K562 (cell line): ENCODE results near the gene EXOSC9. TPM values are rescaled to one million over a fixed set of nuclear protein-coding genes. Genes with fewer than 3 reads are reported as not detected.
A peak's percentile ranks its signal among the peaks of the same experiment; 100 is the strongest.

Experiments
- ARNT ChIP-seq, 2 experiments: fragments of 450-650 bp; IDR thresholded peaks; 2 replicates each; pipeline ENCODE4 v1.6.1; 2016; ENCODE audit warnings: mild to moderate bottlenecking in 1 of 2
- CBFA2T2 ChIP-seq: fragments of 450-650 bp; conservative IDR thresholded peaks from 2 replicates; pipeline ENCODE4 v1.6.1; 2017; ENCODE audit warnings: mild to moderate bottlenecking
- CEBPB ChIP-seq: fragments of 450-650 bp; IDR thresholded peaks from 2 replicates; pipeline ENCODE4 v1.6.1; 2016; ENCODE audit warnings: missing genetic modification characterization, missing compliant biosample characterization
- KAT2B ChIP-seq: IDR thresholded peaks from one replicate; pipeline ENCODE4 v1.6.1; 2012; ENCODE audit warnings: low read depth, mild to moderate bottlenecking, control low read depth, inconsistent platforms, low read length, moderate library complexity
- MNT ChIP-seq, 2 experiments: fragments of 450-650 bp; conservative IDR thresholded peaks; 2 replicates each; pipeline ENCODE4 v1.6.1; 2017; ENCODE audit warnings: mild to moderate bottlenecking in 2 of 2, moderate library complexity in 2 of 2
- MTA1 ChIP-seq: fragments of 450-650 bp; IDR thresholded peaks from 2 replicates; pipeline ENCODE4 v1.6.1; 2017; ENCODE audit warnings: borderline replicate concordance
- MTA3 ChIP-seq: fragments of 450-650 bp; formaldehyde crosslinking; IDR thresholded peaks from 2 replicates; pipeline ENCODE4 v1.6.1; 2017; ENCODE audit warnings: mild to moderate bottlenecking, borderline replicate concordance
- PML ChIP-seq: IDR thresholded peaks from 2 replicates; pipeline ENCODE4 v1.6.1; 2012; ENCODE audit warnings: low read length, inconsistent platforms
- RBM15 ChIP-seq: fragments of 200-400 bp; formaldehyde crosslinking; IDR thresholded peaks from 2 replicates; pipeline ENCODE4 v1.6.1; 2018; ENCODE audit warnings: mild to moderate bottlenecking, low read length, moderate library complexity; ENCODE audit not compliant: insufficient read depth
- RCOR1 ChIP-seq, 2 experiments: IDR thresholded peaks; 2 replicates each; pipeline ENCODE4 v1.6.1; 2012; ENCODE audit warnings: low read depth in 2 of 2, low read length in 2 of 2, borderline replicate concordance in 1 of 2, improper control_type of control experiment in 1 of 2
- SRSF9 ChIP-seq: fragments of 200-400 bp; formaldehyde crosslinking; IDR thresholded peaks from 2 replicates; pipeline ENCODE4 v1.6.1; 2017; ENCODE audit warnings: low read depth, low read length, borderline replicate concordance
- STAT5A ChIP-seq: IDR thresholded peaks from 2 replicates; pipeline ENCODE4 v1.6.1; 2012; ENCODE audit warnings: low read length, inconsistent platforms, borderline replicate concordance
- STAT5B ChIP-seq: fragments of 250-450 bp; sonication (Bioruptor Pico); IDR thresholded peaks from 2 replicates; pipeline ENCODE4 v1.8.0; 2021; ENCODE audit warnings: mild to moderate bottlenecking, inconsistent platforms
- TCF3 ChIP-seq: sonication (generic); formaldehyde crosslinking; IDR thresholded peaks from 2 replicates; pipeline ENCODE4 v1.4.0; 2020; ENCODE audit warnings: mild to moderate bottlenecking, missing genetic modification reagents
- ZFX ChIP-seq: sonication (generic); formaldehyde crosslinking; IDR thresholded peaks from 2 replicates; pipeline ENCODE4 v1.8.0; 2022; ENCODE audit warnings: mild to moderate bottlenecking, missing genetic modification reagents, moderate library complexity
- ZNF217 ChIP-seq: sonication (generic); formaldehyde crosslinking; IDR thresholded peaks from 2 replicates; pipeline ENCODE4 v1.8.0; 2022; ENCODE audit warnings: mild to moderate bottlenecking, missing genetic modification reagents
- ZNF395 ChIP-seq: fragments of 200-800 bp; sonication (Bioruptor generic); IDR thresholded peaks from 2 replicates; pipeline ENCODE4 v1.6.1; 2017; ENCODE audit warnings: missing genetic modification characterization, missing compliant biosample characterization
- ZNF644 ChIP-seq: fragments of 200-800 bp; sonication (Bioruptor generic); IDR thresholded peaks from 2 replicates; pipeline ENCODE4 v1.6.1; 2016; ENCODE audit warnings: low read depth, missing genetic modification characterization, missing compliant biosample characterization
- polyA plus RNA-seq, 8 experiments: library from polyadenylated mRNA; depleted of rRNA in 4 of 8; stranded (reverse) in 5 of 8; unstranded in 3 of 8; fragments of >200 nt; fragmentation: Nextera tagmentation in 2 of 8; fragmentation: Illumina TruSeq in 1 of 8; extraction: Ambion mirVana in 2 of 8; extraction: Trizol in 1 of 8; gene quantifications; 2 replicates each; pipeline versions ENCODE4 v1.2.1 to v1.2.3, GENCODE V29; 2011 to 2014; ENCODE audit warnings: inconsistent platforms in 1 of 8, missing spikeins in 1 of 8
- total RNA-seq, 7 experiments: library from RNA; depleted of rRNA in 6 of 7; stranded (reverse); fragments of >200 nt in 6 of 7; fragmentation: Illumina TruSeq in 2 of 7; extraction: Trizol in 2 of 7; gene quantifications; 2 replicates each; pipeline versions ENCODE4 v1.2.1 to v1.2.3, GENCODE V29; 2011 to 2021; ENCODE audit warnings: low replicate concordance in 1 of 7
- TF ChIP-seq, protein P1 (sequence below): fragments of 450-650 bp; IDR thresholded peaks from 2 replicates; pipeline ENCODE4 v1.6.1; 2016
- TF ChIP-seq, protein P2 (sequence below): sonication (generic); formaldehyde crosslinking; IDR thresholded peaks from 2 replicates; pipeline ENCODE4 v1.8.1; 2023; ENCODE audit warnings: mild to moderate bottlenecking, missing genetic modification reagents
- TF ChIP-seq, protein P3 (sequence below): IDR thresholded peaks from 2 replicates; pipeline ENCODE4 v1.6.1; 2014; ENCODE audit warnings: antibody characterized with exemption

EXOSC9 gene
- total and polyA plus RNA-seq, 9 of the 15 experiments (the other 6 are each of a cell fraction or from before 2014, with no cell fraction given) = 64.7 to 166 (median 115) TPM

- TF ChIP-seq MNT (conservative IDR thresholded peaks at IDR 0.05) = peak in 1 of 2 experiments; percentile 54; a peak in 1 of 4 replicates
- peak; percentile 98 for TF ChIP-seq PML
- TF ChIP-seq, protein P1, sequence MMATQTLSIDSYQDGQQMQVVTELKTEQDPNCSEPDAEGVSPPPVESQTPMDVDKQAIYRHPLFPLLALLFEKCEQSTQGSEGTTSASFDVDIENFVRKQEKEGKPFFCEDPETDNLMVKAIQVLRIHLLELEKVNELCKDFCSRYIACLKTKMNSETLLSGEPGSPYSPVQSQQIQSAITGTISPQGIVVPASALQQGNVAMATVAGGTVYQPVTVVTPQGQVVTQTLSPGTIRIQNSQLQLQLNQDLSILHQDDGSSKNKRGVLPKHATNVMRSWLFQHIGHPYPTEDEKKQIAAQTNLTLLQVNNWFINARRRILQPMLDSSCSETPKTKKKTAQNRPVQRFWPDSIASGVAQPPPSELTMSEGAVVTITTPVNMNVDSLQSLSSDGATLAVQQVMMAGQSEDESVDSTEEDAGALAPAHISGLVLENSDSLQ = peak; percentile 73
- TF ChIP-seq, protein P2, sequence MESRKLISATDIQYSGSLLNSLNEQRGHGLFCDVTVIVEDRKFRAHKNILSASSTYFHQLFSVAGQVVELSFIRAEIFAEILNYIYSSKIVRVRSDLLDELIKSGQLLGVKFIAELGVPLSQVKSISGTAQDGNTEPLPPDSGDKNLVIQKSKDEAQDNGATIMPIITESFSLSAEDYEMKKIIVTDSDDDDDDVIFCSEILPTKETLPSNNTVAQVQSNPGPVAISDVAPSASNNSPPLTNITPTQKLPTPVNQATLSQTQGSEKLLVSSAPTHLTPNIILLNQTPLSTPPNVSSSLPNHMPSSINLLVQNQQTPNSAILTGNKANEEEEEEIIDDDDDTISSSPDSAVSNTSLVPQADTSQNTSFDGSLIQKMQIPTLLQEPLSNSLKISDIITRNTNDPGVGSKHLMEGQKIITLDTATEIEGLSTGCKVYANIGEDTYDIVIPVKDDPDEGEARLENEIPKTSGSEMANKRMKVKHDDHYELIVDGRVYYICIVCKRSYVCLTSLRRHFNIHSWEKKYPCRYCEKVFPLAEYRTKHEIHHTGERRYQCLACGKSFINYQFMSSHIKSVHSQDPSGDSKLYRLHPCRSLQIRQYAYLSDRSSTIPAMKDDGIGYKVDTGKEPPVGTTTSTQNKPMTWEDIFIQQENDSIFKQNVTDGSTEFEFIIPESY (CRISPR knock-in tag) = 0 out of 2 replicates have a peak, but pooled peaks have one; percentile 23
- peak; percentile 73 to 80; a peak in 2 of 4 replicates for TF ChIP-seq ARNT (IDR thresholded peaks at IDR 0.05)
- TF ChIP-seq ZNF217 (CRISPR knock-in tag) = no peak
- TF ChIP-seq TCF3 = peak; percentile 98
- no peak for TF ChIP-seq STAT5B (CRISPR knock-in tag)
- TF ChIP-seq ZFX (CRISPR knock-in tag) = no peak
- TF ChIP-seq SRSF9 = no peak
- TF ChIP-seq CBFA2T2 = peak; percentile 98
- TF ChIP-seq RBM15 = no peak
- TF ChIP-seq, protein P3, sequence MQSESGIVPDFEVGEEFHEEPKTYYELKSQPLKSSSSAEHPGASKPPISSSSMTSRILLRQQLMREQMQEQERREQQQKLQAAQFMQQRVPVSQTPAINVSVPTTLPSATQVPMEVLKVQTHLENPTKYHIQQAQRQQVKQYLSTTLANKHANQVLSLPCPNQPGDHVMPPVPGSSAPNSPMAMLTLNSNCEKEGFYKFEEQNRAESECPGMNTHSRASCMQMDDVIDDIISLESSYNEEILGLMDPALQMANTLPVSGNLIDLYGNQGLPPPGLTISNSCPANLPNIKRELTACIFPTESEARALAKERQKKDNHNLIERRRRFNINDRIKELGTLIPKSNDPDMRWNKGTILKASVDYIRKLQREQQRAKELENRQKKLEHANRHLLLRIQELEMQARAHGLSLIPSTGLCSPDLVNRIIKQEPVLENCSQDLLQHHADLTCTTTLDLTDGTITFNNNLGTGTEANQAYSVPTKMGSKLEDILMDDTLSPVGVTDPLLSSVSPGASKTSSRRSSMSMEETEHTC = peak; percentile 54; the same call in 1 of the 2 replicates
- peak; percentile 92 for TF ChIP-seq CEBPB (tag)
- peak; percentile 38; the same call in 1 of the 2 replicates for TF ChIP-seq ZNF395 (CRISPR knock-in tag)
- TF ChIP-seq ZNF644 (tag) = peak; percentile 83; the same call in 1 of the 2 replicates
- peak; percentile 90 to 98; a peak in 3 of 4 replicates for TF ChIP-seq RCOR1 (IDR thresholded peaks at IDR 0.05; ENCODE audit: borderline replicate concordance in 1 of 2, low read depth in 2 of 2, low read length in 2 of 2)
- no peak for TF ChIP-seq KAT2B
- peak; percentile 66; the same call in 1 of the 2 replicates for TF ChIP-seq MTA1
- peak; percentile 96 for TF ChIP-seq STAT5A
- peak; percentile 62; the same call in 1 of the 2 replicates for TF ChIP-seq MTA3
These were observed 6.5 kb upstream of the EXOSC9 start (continued) for GRCh38 chr4:121794505-121795188.
